ENCODE data around the gene SCN9A. TPM values are rescaled to one million over a fixed set of nuclear protein-coding genes. Genes with fewer than 3 reads are reported as not detected.

SCN9A gene
- total RNA-seq, 4 donors from 2014 or later = 2.3 to 6.7 (median 5.1) TPM

DNA sequence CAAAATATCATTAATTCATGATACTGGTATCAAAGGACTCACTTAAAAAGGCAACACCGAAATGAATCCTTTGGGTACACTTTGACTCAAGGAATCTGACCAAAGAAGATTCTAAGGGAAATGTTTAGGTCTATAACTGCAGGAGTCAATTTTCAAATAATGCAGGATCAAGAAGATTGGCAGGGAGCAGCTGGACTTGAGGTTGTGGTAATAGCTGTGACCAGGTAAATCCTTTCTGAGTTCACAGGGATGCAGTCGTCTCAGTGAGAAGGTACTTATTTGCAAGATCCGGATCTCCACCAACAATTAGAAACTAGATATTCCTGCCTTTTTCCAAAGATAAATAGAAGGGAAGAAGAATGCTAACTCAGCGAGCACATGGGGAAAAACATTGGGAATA is 96.9 kb downstream of the SCN9A start:
- Histone ChIP-seq H3K27ac (no peak overlapping the region), H3K4me3 (replicated peaks in 1 of 3) (no peak overlapping the region), H3K36me3 (no peaks in the 10 kb centered on the region), H3K9me3 (no peaks in the 10 kb centered on the region), H3K4me1 (no peaks in the 10 kb centered on the region), H3K27me3 (no peaks in the 10 kb centered on the region)
- WGBS, 2 donors = 81 to 86% methylated on average over 4 of the region's 4 CpGs
- no peak for DNase-seq
- intact Hi-C loops (cut with DNase I) = no loop called here
- no peak for TF ChIP-seq POLR2A (IDR thresholded peaks at IDR 0.05)
- TF ChIP-seq, protein P1, sequence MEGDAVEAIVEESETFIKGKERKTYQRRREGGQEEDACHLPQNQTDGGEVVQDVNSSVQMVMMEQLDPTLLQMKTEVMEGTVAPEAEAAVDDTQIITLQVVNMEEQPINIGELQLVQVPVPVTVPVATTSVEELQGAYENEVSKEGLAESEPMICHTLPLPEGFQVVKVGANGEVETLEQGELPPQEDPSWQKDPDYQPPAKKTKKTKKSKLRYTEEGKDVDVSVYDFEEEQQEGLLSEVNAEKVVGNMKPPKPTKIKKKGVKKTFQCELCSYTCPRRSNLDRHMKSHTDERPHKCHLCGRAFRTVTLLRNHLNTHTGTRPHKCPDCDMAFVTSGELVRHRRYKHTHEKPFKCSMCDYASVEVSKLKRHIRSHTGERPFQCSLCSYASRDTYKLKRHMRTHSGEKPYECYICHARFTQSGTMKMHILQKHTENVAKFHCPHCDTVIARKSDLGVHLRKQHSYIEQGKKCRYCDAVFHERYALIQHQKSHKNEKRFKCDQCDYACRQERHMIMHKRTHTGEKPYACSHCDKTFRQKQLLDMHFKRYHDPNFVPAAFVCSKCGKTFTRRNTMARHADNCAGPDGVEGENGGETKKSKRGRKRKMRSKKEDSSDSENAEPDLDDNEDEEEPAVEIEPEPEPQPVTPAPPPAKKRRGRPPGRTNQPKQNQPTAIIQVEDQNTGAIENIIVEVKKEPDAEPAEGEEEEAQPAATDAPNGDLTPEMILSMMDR (IDR thresholded peaks at IDR 0.05) = no peak

DNA sequence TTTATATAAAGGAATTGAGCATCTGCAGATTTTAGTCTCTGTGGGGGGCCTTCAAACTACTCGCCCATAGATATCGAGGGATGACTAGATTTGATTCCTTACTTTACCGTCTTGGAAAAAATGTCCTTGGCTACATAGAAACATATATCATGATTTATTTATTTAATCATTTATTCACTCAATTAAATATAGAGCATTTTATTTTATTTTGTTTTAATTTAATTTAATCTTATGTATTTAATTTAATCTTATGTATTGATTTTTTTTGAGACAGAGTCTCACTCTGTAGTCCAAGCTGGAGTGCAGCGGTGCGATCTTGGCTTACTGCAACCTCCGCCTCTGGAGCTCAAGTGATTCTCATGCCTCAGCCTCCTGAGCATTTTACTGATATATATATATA is 105.4 kb downstream of the SCN9A start:
- no peaks in the 10 kb centered on the region for H3K27me3 ChIP-seq
- H3K36me3 ChIP-seq = no peaks in the 10 kb centered on the region
- TF ChIP-seq, protein P1 (IDR thresholded peaks at IDR 0.05) = no peak
- TF ChIP-seq POLR2A (IDR thresholded peaks at IDR 0.05) = no peak
- H3K4me1 ChIP-seq = no peaks in the 10 kb centered on the region
- no peaks in the 10 kb centered on the region for H3K9me3 ChIP-seq
- intact Hi-C loops (cut with DNase I) = no loop called here
- no peak overlapping the region for H3K27ac ChIP-seq
- no peak for DNase-seq
- 79 to 95% methylated on average over 6 of the region's 6 CpGs for WGBS, 2 donors
- H3K4me3 ChIP-seq (replicated peaks in 1 of 3) = no peak overlapping the region

DNA sequence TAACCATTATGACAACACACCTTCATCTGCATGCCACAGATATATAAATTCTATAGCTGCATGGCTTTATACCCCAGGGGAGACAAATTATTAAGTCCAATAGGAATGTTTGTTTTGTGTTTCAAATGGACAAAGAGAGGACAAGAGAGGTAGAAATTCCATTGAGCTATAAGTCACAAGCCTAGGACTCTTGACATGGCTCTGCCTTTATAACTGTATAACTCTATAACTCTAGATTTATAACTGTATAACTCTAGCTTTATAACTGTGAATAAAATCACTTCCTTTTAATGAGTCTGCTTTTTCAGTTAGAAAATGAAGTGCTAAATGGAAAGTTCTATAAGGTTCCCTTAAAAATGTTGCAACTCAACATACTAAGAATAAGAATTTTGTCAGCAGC is 106.4 kb downstream of the SCN9A start:
- Histone ChIP-seq H3K36me3 (no peaks in the 10 kb centered on the region), H3K4me1 (no peaks in the 10 kb centered on the region), H3K27ac (no peak overlapping the region), H3K4me3 (replicated peaks in 1 of 3) (no peak overlapping the region), H3K27me3 (no peaks in the 10 kb centered on the region), H3K9me3 (no peaks in the 10 kb centered on the region)
- no peak for DNase-seq
- intact Hi-C loops (cut with DNase I) = no loop called here
- TF ChIP-seq, protein P1 (IDR thresholded peaks at IDR 0.05) = no peak
- TF ChIP-seq POLR2A (IDR thresholded peaks at IDR 0.05) = no peak

DNA sequence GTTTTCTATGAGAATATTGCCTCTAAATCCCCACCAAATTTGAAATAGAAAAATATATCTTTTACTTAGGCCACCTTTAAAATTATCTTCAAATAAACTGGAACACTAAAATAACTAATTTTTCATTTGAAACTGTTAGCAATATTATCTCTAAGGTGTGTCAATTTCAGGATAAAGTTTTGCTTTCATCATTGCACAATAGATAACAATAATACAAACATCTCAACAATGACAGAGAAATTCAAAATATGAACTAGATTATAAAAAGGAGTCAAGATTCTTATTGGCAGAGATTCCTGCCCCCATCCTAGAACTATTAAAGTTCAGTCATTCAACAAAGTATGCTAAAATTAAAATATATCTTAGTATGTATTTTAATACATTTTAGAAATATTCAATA is 117.9 kb downstream of the SCN9A start:
- Histone ChIP-seq H3K27ac (no peak overlapping the region), H3K9me3 (no peaks in the 10 kb centered on the region), H3K27me3 (no peaks in the 10 kb centered on the region), H3K4me1 (no peaks in the 10 kb centered on the region), H3K4me3 (replicated peaks in 1 of 3) (no peak overlapping the region), H3K36me3 (no peaks in the 10 kb centered on the region)
- no peak for DNase-seq
- no peak for TF ChIP-seq POLR2A (IDR thresholded peaks at IDR 0.05)
- TF ChIP-seq, protein P1 (IDR thresholded peaks at IDR 0.05) = no peak
- intact Hi-C loops (cut with DNase I) = no loop called here

DNA sequence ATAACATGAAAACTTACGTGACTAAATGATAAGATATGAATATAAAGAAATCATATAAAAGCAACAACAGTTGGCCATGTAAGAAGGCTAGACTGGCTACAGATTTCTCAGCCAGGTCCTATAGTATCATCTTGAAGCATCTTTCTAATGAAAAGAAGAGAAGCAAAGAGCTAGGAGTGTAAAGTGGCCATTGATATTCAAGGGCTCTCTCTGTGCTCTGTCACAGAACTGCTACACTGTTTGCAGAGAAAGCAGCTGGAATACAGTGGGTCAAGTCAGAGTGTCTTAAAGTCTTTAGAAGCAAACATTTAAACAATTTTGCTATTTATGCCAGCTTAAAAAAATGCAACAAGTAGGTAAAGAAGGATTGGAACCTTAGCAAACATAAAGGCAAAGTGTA is 118.8 kb downstream of the SCN9A start:
- no peaks in the 10 kb centered on the region for H3K36me3 ChIP-seq
- intact Hi-C loops (cut with DNase I) = no loop called here
- H3K4me3 ChIP-seq (replicated peaks in 1 of 3) = no peak overlapping the region
- no peak for DNase-seq
- no peaks in the 10 kb centered on the region for H3K4me1 ChIP-seq
- no peak overlapping the region for H3K27ac ChIP-seq
- TF ChIP-seq, protein P1 (IDR thresholded peaks at IDR 0.05) = no peak
- TF ChIP-seq POLR2A (IDR thresholded peaks at IDR 0.05) = no peak
- no peaks in the 10 kb centered on the region for H3K9me3 ChIP-seq
- 97 to 98% methylated on average over 1 of the region's 1 CpG for WGBS, 2 donors
- no peaks in the 10 kb centered on the region for H3K27me3 ChIP-seq
